HCEC 1CT (cell line): ENCODE data around the gene C10orf67.
A peak's percentile ranks its signal among the peaks of the same experiment; 100 is the strongest.
"Not testable (repeated sequence)": the region's sequence is repeated elsewhere in the genome, so short reads cannot be mapped to it uniquely, and the experiment has no call there.

Experiments
- DNase-seq: peaks from one replicate; pipeline ENCODE4 v3.0.0-alpha.2; 2017

Gene C10orf67

GRCh38 chr10:23344241-23344841 is at the start of gene C10orf67:
Gene C10orf67, minus strand, starts transcription at chr10:23344797. Its CDS starts 23 bp downstream, at chr10:23344774.
- DNase-seq, result peak; percentile 69

GRCh38 chr10:23391821-23392220 is 47.2 kb upstream of the C10orf67 start:
- no peak for DNase-seq

- no peak for DNase-seq
Measured at GRCh38 chr10:23390809-23391208, 46.2 kb upstream of the C10orf67 start.

GRCh38 chr10:23390408-23390807 is 45.8 kb upstream of the C10orf67 start:
- DNase-seq, result not testable (repeated sequence)

GRCh38 chr10:23387516-23387915 is 42.9 kb upstream of the C10orf67 start:
- DNase-seq, result not testable (repeated sequence)

- DNase-seq, result no peak
Measured at GRCh38 chr10:23386052-23386451, 41.5 kb upstream of the C10orf67 start.

GRCh38 chr10:23384364-23384763 is 39.8 kb upstream of the C10orf67 start:
- peak; percentile 17 for DNase-seq

GRCh38 chr10:23383637-23384036 is 39.0 kb upstream of the C10orf67 start:
- DNase-seq, result no peak

- DNase-seq, result no peak
Measured at GRCh38 chr10:23381298-23382040, 36.9 kb upstream of the C10orf67 start.

GRCh38 chr10:23379686-23380085 is 35.1 kb upstream of the C10orf67 start:
- no peak for DNase-seq

- DNase-seq, result no peak
Measured at GRCh38 chr10:23376229-23376655, 31.6 kb upstream of the C10orf67 start.

- DNase-seq, result no peak
Measured at GRCh38 chr10:23375366-23375765, 30.8 kb upstream of the C10orf67 start.

- DNase-seq, result no peak
Measured at GRCh38 chr10:23373156-23373555, 28.6 kb upstream of the C10orf67 start.

GRCh38 chr10:23371073-23371472 is 26.5 kb upstream of the C10orf67 start:
- no peak for DNase-seq

- peak; percentile 34 for DNase-seq
Measured at GRCh38 chr10:23370106-23370505, 25.5 kb upstream of the C10orf67 start.

- no peak for DNase-seq
Measured at GRCh38 chr10:23368816-23369640, 24.4 kb upstream of the C10orf67 start.

GRCh38 chr10:23367896-23368595 is 23.4 kb upstream of the C10orf67 start:
- DNase-seq, result no peak

GRCh38 chr10:23365417-23366030 is 20.9 kb upstream of the C10orf67 start:
- not testable (repeated sequence) for DNase-seq

GRCh38 chr10:23364378-23364777 is 19.8 kb upstream of the C10orf67 start:
- no peak for DNase-seq

GRCh38 chr10:23363793-23364135 is 19.2 kb upstream of the C10orf67 start:
- no peak for DNase-seq

GRCh38 chr10:23362879-23363792 is 18.5 kb upstream of the C10orf67 start:
- DNase-seq, result no peak
